Astrocyte (in vitro differentiated cells and primary cell): ENCODE results near the gene IL20. TPM values are rescaled to one million over a fixed set of nuclear protein-coding genes. Genes with fewer than 3 reads are reported as not detected.

Experiments
- DNase-seq: peaks from one replicate; pipeline ENCODE4 v3.0.0-alpha.2; 2010; ENCODE audit warnings: low read depth
- FAIRE-seq: peaks from 2 replicates; lab custom pipeline; 2011; peaks lifted over from hg19 to GRCh38; lab: Jason Lieb, UNC
- H2AFZ ChIP-seq: 2 replicates; pipeline ENCODE4 v1.6.0; 2012; ENCODE audit warnings: low read depth, low read length, inconsistent platforms
- H3K27ac ChIP-seq: 2 replicates; pipeline ENCODE4 v1.5.1; 2011; ENCODE audit warnings: low read depth, low read length, inconsistent platforms
- H3K27me3 ChIP-seq: 2 replicates; pipeline ENCODE4 v1.6.0; 2011; ENCODE audit warnings: low read length, inconsistent platforms; ENCODE audit not compliant: insufficient read depth
- H3K36me3 ChIP-seq: 2 replicates; pipeline ENCODE4 v1.5.1; 2011; ENCODE audit warnings: low read length, inconsistent platforms; ENCODE audit not compliant: insufficient read depth
- H3K4me1 ChIP-seq: 2 replicates; pipeline ENCODE4 v1.5.1; 2011; ENCODE audit warnings: low read length, inconsistent platforms; ENCODE audit not compliant: insufficient read depth
- H3K4me2 ChIP-seq: 2 replicates; pipeline ENCODE4 v1.6.0; 2012; ENCODE audit warnings: low read length, inconsistent platforms
- H3K4me3 ChIP-seq: 2 replicates; pipeline ENCODE4 v1.5.1; 2011; ENCODE audit warnings: low read depth, mild to moderate bottlenecking, low read length, inconsistent platforms; ENCODE audit not compliant: insufficient read depth
- H3K79me2 ChIP-seq: 2 replicates; pipeline ENCODE4 v1.6.0; 2012; ENCODE audit warnings: mild to moderate bottlenecking, low read length, inconsistent platforms; ENCODE audit not compliant: insufficient read depth
- H3K9ac ChIP-seq: 2 replicates; pipeline ENCODE4 v1.6.0; 2012; ENCODE audit warnings: mild to moderate bottlenecking, low read length, inconsistent platforms
- H3K9me3 ChIP-seq: 2 replicates; pipeline ENCODE4 v1.5.1; 2012; ENCODE audit warnings: low read depth, mild to moderate bottlenecking, low read length, inconsistent platforms; ENCODE audit not compliant: insufficient read depth
- H4K20me1 ChIP-seq: 2 replicates; pipeline ENCODE4 v1.6.0; 2012; ENCODE audit warnings: low read length, inconsistent platforms; ENCODE audit not compliant: insufficient read depth
- H3K27ac Mint-ChIP-seq: one replicate; pipeline ENCODE4 v1.8.0; 2021; ENCODE audit warnings: mild to moderate bottlenecking, mixed read lengths; ENCODE audit not compliant: unreplicated experiment
- H3K27me3 Mint-ChIP-seq: one replicate; pipeline ENCODE4 v1.8.0; 2021; ENCODE audit warnings: low read depth, mixed read lengths; ENCODE audit not compliant: unreplicated experiment
- H3K36me3 Mint-ChIP-seq: one replicate; pipeline ENCODE4 v1.8.0; 2021; ENCODE audit warnings: low read depth, mixed read lengths; ENCODE audit not compliant: unreplicated experiment
- H3K4me1 Mint-ChIP-seq: one replicate; pipeline ENCODE4 v1.8.0; 2021; ENCODE audit warnings: low read depth, mixed read lengths; ENCODE audit not compliant: unreplicated experiment
- H3K4me3 Mint-ChIP-seq: one replicate; pipeline ENCODE4 v1.8.0; 2021; ENCODE audit warnings: mild to moderate bottlenecking, moderate library complexity, mixed read lengths; ENCODE audit not compliant: unreplicated experiment
- H3K9me3 Mint-ChIP-seq: one replicate; pipeline ENCODE4 v1.8.0; 2021; ENCODE audit warnings: mild to moderate bottlenecking, mixed read lengths; ENCODE audit not compliant: unreplicated experiment
- CTCF ChIP-seq: IDR thresholded peaks from 2 replicates; pipeline ENCODE4 v1.5.1; 2011; ENCODE audit warnings: low read depth, mild to moderate bottlenecking, inconsistent platforms, low read length, moderate library complexity; ENCODE audit not compliant: insufficient read depth
- EZH2 ChIP-seq: IDR thresholded peaks from 2 replicates; pipeline ENCODE4 v1.6.1; 2012; ENCODE audit warnings: mild to moderate bottlenecking, low read length, inconsistent platforms; ENCODE audit not compliant: insufficient read depth
- total RNA-seq: library from RNA; stranded (reverse); gene quantifications from 2 replicates; pipeline ENCODE4 v1.2.1, GENCODE V29; 2021

Gene IL20
- total RNA-seq, 1 donor from 2014 or later = not detected

GRCh38 chr1:206821493-206821892, 43.9 kb upstream of the IL20 start:
- no peaks in the 10 kb centered on the region for H3K79me2 ChIP-seq
- no peak overlapping the region for H3K27ac ChIP-seq
- H3K36me3 ChIP-seq = no peaks in the 10 kb centered on the region
- no peak overlapping the region for H2AFZ ChIP-seq
- H3K27ac Mint-ChIP-seq = no peak overlapping the region
- no peak overlapping the region for H3K4me2 ChIP-seq
- H3K9me3 ChIP-seq = no peaks in the 10 kb centered on the region
- H3K36me3 Mint-ChIP-seq = no peaks in the 10 kb centered on the region
- peaks cover 15% of the 10 kb centered on the region for H3K4me1 Mint-ChIP-seq
- no peak overlapping the region for H3K4me3 ChIP-seq
- peaks cover 4% of the 10 kb centered on the region for H3K27me3 Mint-ChIP-seq
- FAIRE-seq (no peak), DNase-seq (no peak)
- peaks cover 4% of the 10 kb centered on the region for H3K4me1 ChIP-seq
- no peaks in the 10 kb centered on the region for H4K20me1 ChIP-seq
- no peak overlapping the region for H3K4me3 Mint-ChIP-seq
- no peak overlapping the region for H3K9ac ChIP-seq
- no peak for TF ChIP-seq EZH2
- no peak for TF ChIP-seq CTCF
- no peaks in the 10 kb centered on the region for H3K9me3 Mint-ChIP-seq
- peaks cover 3% of the 10 kb centered on the region for H3K27me3 ChIP-seq

DNA sequence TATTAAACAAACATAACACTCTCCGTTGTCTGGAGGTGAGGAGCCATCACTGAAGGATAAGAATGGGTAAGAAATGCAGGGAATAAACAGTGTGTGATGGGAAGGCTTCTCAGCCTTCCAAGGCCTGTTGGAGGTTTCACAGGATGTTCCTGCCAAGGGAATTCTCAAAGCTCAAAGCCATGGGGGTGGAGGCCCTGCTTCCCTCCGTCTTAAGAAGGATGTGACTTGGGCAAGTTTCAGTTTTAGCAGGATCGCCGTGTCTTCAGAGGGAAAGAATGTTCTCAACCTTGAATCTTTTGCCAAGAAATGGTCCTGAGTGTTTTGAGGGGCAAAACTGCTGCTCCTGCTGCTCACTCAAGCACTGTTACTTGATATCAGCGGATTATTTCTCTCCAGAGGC, 41.7 kb upstream of the IL20 start:
- Histone ChIP-seq H3K27me3 (peaks cover 5% of the 10 kb centered on the region), H3K4me2 (peak overlapping the region; percentile 42), H3K4me1 (peaks cover 4% of the 10 kb centered on the region), H4K20me1 (no peaks in the 10 kb centered on the region), H3K79me2 (no peaks in the 10 kb centered on the region), H3K27ac (no peak overlapping the region), H3K36me3 (no peaks in the 10 kb centered on the region), H3K9me3 (no peaks in the 10 kb centered on the region), H3K4me3 (no peak overlapping the region), H2AFZ (peak overlapping the region; percentile 9), H3K9ac (no peak overlapping the region)
- Mint-ChIP-seq H3K4me1 (peaks cover 17% of the 10 kb centered on the region), H3K36me3 (no peaks in the 10 kb centered on the region), H3K4me3 (peak overlapping the region; percentile 9), H3K27me3 (peaks cover 4% of the 10 kb centered on the region), H3K27ac (no peak overlapping the region), H3K9me3 (no peaks in the 10 kb centered on the region)
- TF ChIP-seq EZH2 (no peak), CTCF (no peak)
- no peak for FAIRE-seq
- peak; percentile 28 for DNase-seq

- no peak overlapping the region for H3K27ac ChIP-seq
- no peak overlapping the region for H3K9ac ChIP-seq
- TF ChIP-seq EZH2 (no peak), CTCF (no peak)
- no peak for FAIRE-seq
- H4K20me1 ChIP-seq = no peaks in the 10 kb centered on the region
- Mint-ChIP-seq H3K27me3 (peaks cover 3% of the 10 kb centered on the region), H3K4me1 (peaks cover 17% of the 10 kb centered on the region), H3K27ac (no peak overlapping the region), H3K9me3 (peaks cover 4% of the 10 kb centered on the region), H3K36me3 (no peaks in the 10 kb centered on the region), H3K4me3 (no peak overlapping the region)
- peak overlapping the region; percentile 9 for H2AFZ ChIP-seq
- H3K4me1 ChIP-seq = peaks cover 4% of the 10 kb centered on the region
- no peaks in the 10 kb centered on the region for H3K79me2 ChIP-seq
- H3K36me3 ChIP-seq = no peaks in the 10 kb centered on the region
- H3K4me2 ChIP-seq = peak overlapping the region; percentile 42
- no peak overlapping the region for H3K4me3 ChIP-seq
- H3K27me3 ChIP-seq = peaks cover 5% of the 10 kb centered on the region
- no peak for DNase-seq
- H3K9me3 ChIP-seq = no peaks in the 10 kb centered on the region
Measured at GRCh38 chr1:206824331-206824730, 41.1 kb upstream of the IL20 start.
